RWPE1 (cell line): Measurements from ENCODE around the gene PDIA5.

Experiments used
- CTCF ChIA-PET: fragments of 350-600 bp; sonication (Branson Sonifier 250); formaldehyde crosslinking; extraction: SDS; loops from one replicate; lab custom pipeline; 2021; lab: Yijun Ruan, JAX
- POLR2A ChIA-PET: fragments of 400-600 bp; formaldehyde crosslinking; extraction: SDS; loops from one replicate; lab custom pipeline; 2020; ENCODE audit warnings: antibody characterized with exemption; ENCODE audit not compliant: low non-redundant PET; lab: Yijun Ruan, JAX
- DNase-seq: peaks from one replicate; pipeline ENCODE4 v3.0.0; 2012; ENCODE audit warnings: low spot score
- H3K27ac ChIP-seq: fragments of 450-650 bp; 2 replicates; pipeline ENCODE4 v1.5.1; 2017
- TF ChIP-seq, protein P1 (sequence below): fragments of 450-650 bp; conservative IDR thresholded peaks from 2 replicates; pipeline ENCODE4 v1.5.1; 2017; ENCODE audit warnings: low read depth, mild to moderate bottlenecking

The PDIA5 gene

DNA sequence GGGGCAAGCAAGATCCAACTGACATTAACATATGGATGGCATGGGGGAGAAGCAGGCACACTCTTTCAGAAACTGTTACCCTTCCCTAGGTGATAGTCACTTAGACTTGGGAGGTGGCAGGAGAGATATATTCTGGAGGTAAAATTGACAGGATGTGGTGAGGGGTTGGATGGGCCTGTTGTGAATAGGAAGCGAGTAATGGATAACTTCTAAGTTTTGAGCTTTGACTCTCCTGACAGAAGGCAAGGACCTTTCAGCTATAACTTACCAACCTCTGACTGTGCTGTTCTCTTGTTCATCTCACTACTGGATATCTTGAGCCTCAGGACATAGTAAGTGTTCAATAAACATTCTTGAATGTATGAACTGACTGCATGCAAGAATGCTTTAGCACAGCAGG lies 1.9 kb upstream of the PDIA5 start:
- H3K27ac ChIP-seq, result no peak overlapping the region
- TF ChIP-seq, protein P1, sequence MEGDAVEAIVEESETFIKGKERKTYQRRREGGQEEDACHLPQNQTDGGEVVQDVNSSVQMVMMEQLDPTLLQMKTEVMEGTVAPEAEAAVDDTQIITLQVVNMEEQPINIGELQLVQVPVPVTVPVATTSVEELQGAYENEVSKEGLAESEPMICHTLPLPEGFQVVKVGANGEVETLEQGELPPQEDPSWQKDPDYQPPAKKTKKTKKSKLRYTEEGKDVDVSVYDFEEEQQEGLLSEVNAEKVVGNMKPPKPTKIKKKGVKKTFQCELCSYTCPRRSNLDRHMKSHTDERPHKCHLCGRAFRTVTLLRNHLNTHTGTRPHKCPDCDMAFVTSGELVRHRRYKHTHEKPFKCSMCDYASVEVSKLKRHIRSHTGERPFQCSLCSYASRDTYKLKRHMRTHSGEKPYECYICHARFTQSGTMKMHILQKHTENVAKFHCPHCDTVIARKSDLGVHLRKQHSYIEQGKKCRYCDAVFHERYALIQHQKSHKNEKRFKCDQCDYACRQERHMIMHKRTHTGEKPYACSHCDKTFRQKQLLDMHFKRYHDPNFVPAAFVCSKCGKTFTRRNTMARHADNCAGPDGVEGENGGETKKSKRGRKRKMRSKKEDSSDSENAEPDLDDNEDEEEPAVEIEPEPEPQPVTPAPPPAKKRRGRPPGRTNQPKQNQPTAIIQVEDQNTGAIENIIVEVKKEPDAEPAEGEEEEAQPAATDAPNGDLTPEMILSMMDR, result no peak
- DNase-seq, result no peak
- CTCF ChIA-PET, result no interaction called here
- POLR2A ChIA-PET, result no interaction called here

- CTCF ChIA-PET, result no interaction called here
- POLR2A ChIA-PET, result interaction anchor here (0.6 kb wide), 2 partner anchors 28 to 41 kb away, joined by 3 to 5 read pairs; no protein-coding TSS in a partner anchor
- H3K27ac ChIP-seq, result peak overlapping the region; percentile 82
- no peak for DNase-seq
- TF ChIP-seq, protein P1, result no peak
Measured at GRCh38 chr3:123066599-123066895, 278 bp upstream of the PDIA5 start.

DNA sequence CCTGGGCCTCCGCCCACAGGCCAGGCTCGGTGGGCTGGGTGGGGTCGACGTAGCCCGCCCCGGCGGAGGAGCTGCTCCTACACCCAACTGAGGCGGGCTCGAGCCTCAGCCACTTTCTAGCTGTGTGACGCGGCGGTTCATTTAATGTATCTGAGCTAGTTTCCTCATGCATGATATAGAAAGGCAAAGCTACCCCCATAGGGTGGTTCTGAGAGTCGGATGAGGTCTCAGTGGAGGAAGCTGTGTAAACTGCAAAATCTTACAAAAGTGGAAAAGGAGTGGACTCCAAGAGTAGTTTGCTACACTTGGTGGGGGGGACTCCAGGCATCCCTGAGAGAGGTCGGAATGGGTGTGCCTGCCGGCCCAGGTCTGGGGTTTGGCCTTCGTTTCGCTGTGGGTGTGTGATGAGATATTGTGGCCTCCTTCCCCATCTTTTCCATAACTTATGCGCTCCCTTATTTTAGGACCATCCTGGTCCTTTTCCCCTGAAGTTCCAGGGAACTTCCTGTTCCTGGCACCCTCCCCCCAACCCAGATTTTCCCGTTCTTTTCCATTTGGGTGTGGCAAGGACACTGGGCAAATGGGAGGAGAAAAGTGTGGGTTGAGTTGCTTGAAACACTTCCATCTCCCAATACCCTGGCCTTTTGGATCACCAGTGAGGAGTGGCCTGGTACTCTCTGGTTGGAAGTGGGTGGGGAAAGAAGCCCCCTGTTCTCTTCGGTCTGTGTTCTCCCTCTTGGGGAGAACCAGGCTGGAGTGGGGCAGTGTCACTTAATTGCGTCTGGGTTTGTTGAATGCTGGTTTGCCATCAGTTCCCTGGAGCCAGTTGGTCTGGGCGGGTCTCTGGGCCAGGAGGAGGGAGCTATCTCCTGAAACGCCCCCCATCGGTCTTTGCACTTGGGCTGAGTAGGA lies 1.1 kb downstream of the PDIA5 start:
- CTCF ChIA-PET, result interaction anchor here (0.6 to 1.4 kb wide), 4 partner anchors 40 to 583 kb away, joined by 3 to 6 read pairs (median 5); partner anchors contain the start of gene SEMA5B

GRCh38 chr3:123068601-123069381 lies 2.0 kb downstream of the PDIA5 start:
- DNase-seq, result no peak
- TF ChIP-seq, protein P1, result no peak
- POLR2A ChIA-PET, result no interaction called here
- peak overlapping the region; percentile 82 for H3K27ac ChIP-seq
- CTCF ChIA-PET, result no interaction called here

More for the DNA sequence above, 1.1 kb downstream of the PDIA5 start:
- peak; percentile 57 for DNase-seq
- peak overlapping the region; percentile 82 for H3K27ac ChIP-seq
- TF ChIP-seq, protein P1, result no peak
- POLR2A ChIA-PET, result no interaction called here

DNA sequence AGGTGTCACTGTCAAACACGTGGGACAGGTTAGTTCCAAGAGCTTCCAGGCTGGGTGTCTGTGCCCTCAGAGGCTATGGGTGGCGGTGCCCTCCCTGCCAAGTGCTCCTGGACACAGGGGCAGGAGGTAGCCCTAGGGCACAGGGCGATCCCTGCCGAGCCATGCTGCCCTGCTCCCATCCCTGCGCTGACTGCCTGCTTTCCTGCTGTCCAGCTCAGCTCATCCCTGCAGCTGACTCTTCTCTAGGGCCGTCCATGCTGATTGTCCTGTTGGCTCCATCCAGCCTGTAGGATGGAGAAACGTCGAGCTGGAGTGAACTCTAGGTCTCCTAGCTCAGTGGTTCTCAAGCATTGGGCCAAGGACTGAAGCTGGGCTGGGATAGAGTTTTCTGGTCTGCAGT lies 3.7 kb downstream of the PDIA5 start:
- DNase-seq, result no peak
- CTCF ChIA-PET, result no interaction called here
- POLR2A ChIA-PET, result no interaction called here
- TF ChIP-seq, protein P1, result no peak
- H3K27ac ChIP-seq, result no peak overlapping the region

DNA sequence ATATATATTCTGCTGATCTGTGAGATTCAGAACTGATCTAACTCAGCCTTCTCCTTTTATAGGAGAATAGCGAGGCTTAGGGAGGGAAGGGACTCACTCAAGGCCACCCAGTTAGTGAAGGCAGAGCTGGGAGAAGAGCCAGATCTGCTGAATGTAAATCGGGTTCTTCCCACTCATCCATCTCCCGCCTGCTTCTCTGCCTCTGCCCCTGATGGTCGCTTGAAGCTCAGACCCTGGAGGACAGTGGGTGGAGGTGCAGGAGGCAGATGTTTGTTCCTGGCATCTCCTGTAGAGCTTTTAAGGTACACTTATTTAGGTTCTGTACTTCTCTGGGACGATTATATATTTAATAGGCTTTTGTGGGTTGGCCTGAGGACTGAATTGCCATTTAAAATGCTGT lies 4.3 kb downstream of the PDIA5 start:
- TF ChIP-seq, protein P1, result no peak
- ChIA-PET POLR2A (no interaction called here), CTCF (interaction anchor here (0.6 kb wide), 1 partner anchor 1814 kb away, joined by 3 read pairs; no protein-coding TSS in a partner anchor)
- H3K27ac ChIP-seq, result no peak overlapping the region
- DNase-seq, result no peak
